GM12878 (cell line): ENCODE data around the gene EEF1A2. TPM values are rescaled to one million over a fixed set of nuclear protein-coding genes. Genes with fewer than 3 reads are reported as not detected.
A peak's percentile ranks its signal among the peaks of the same experiment; 100 is the strongest.

Experiments used
- ATAC-seq: fragments of 200-7000 bp; cut with Tn5 transposase; 3 replicates; pipeline ENCODE4 v1.9.1; 2020; ENCODE audit warnings: mild to moderate bottlenecking, moderate library complexity
- BruUV-seq: library from RNA; stranded (reverse); fragments of 400-500 nt; replicated peaks from 2 replicates; lab custom pipeline; 2021; lab: Mats Ljungman, UMichigan
- CTCF ChIA-PET: fragments of 300-600 bp; sonication (Branson Sonifier 250); formaldehyde crosslinking; extraction: SDS; loops from one replicate; lab custom pipeline; 2021; ENCODE audit warnings: inconsistent platforms; lab: Yijun Ruan, JAX
- POLR2A ChIA-PET: fragments of 350-600 bp; formaldehyde crosslinking; extraction: SDS; loops from one replicate; lab custom pipeline; 2021; ENCODE audit warnings: inconsistent platforms; lab: Charles Lee
- RAD21 ChIA-PET: fragments of 300-600 bp; sonication (Branson Sonifier 250); formaldehyde crosslinking; loops from one replicate; lab custom pipeline; 2023; ENCODE audit warnings: antibody characterized with exemption; ENCODE audit not compliant: unreplicated experiment; lab: Charles Lee
- SMC1A ChIA-PET: fragments of 300-600 bp; sonication (Branson Sonifier 250); formaldehyde crosslinking; loops from one replicate; lab custom pipeline; 2023; ENCODE audit not compliant: unreplicated experiment, uncharacterized antibody; lab: Charles Lee
- DNase-seq: peaks from one replicate; pipeline ENCODE4 v3.0.0-alpha.2; 2011; ENCODE audit warnings: low read depth, low spot score
- FAIRE-seq: peaks from 3 replicates; lab custom pipeline; 2011; peaks lifted over from hg19 to GRCh38; lab: Jason Lieb, UNC
- H2AFZ ChIP-seq: 2 replicates; pipeline ENCODE4 v1.6.0; 2011; ENCODE audit warnings: low read depth, low read length, control low read depth; ENCODE audit not compliant: control insufficient read depth
- H3K27ac ChIP-seq: 2 replicates; pipeline ENCODE4 v1.5.1; 2011; ENCODE audit warnings: control low read depth; ENCODE audit not compliant: control insufficient read depth, insufficient read depth
- H3K27me3 ChIP-seq, 2 experiments: replicated peaks in 1 of 2; 2 replicates each; pipeline versions ENCODE4 v1.6.0 to v1.6.1; 2011; ENCODE audit warnings: low read length in 1 of 2; ENCODE audit not compliant: control insufficient read depth in 2 of 2, insufficient read depth in 2 of 2
- H3K36me3 ChIP-seq, 2 experiments: 2 replicates each; pipeline ENCODE4 v1.5.1; 2011; ENCODE audit warnings: low read length in 1 of 2; ENCODE audit not compliant: control insufficient read depth in 2 of 2, insufficient read depth in 2 of 2
- H3K4me1 ChIP-seq: 2 replicates; pipeline ENCODE4 v1.6.1; 2011; ENCODE audit warnings: mild to moderate bottlenecking, low read length, moderate library complexity, mixed read lengths; ENCODE audit not compliant: control insufficient read depth, insufficient read depth
- H3K4me2 ChIP-seq: 2 replicates; pipeline ENCODE4 v1.6.0; 2011; ENCODE audit warnings: control low read depth; ENCODE audit not compliant: control insufficient read depth, insufficient read depth
- H3K4me3 ChIP-seq: fragments of 200-600 bp; sonication (generic); 2 replicates; pipeline ENCODE4 v1.5.1; 2016
- H3K79me2 ChIP-seq: 2 replicates; pipeline ENCODE4 v1.6.0; 2011; ENCODE audit warnings: low read length; ENCODE audit not compliant: control insufficient read depth, insufficient read depth
- H3K9ac ChIP-seq: 2 replicates; pipeline ENCODE4 v1.8.0; 2011; ENCODE audit warnings: low read length, control low read depth, mixed read lengths; ENCODE audit not compliant: control insufficient read depth, insufficient read depth
- H3K9me3 ChIP-seq: replicated peaks from 3 replicates; pipeline ENCODE4 v1.5.1; 2011; ENCODE audit warnings: mild to moderate bottlenecking, low read length; ENCODE audit not compliant: control insufficient read depth, insufficient read depth
- H4K20me1 ChIP-seq: 2 replicates; pipeline ENCODE4 v1.6.0; 2011; ENCODE audit not compliant: control insufficient read depth, insufficient read depth
- CBFB ChIP-seq: IDR thresholded peaks from 2 replicates; pipeline ENCODE4 v1.6.1; 2016; ENCODE audit warnings: antibody characterized with exemption, low read depth
- FOXM1 ChIP-seq: IDR thresholded peaks from 2 replicates; pipeline ENCODE4 v1.6.1; 2012; ENCODE audit warnings: low read depth, mild to moderate bottlenecking, inconsistent platforms, low read length, moderate library complexity
- JUND ChIP-seq: IDR thresholded peaks from 2 replicates; pipeline ENCODE4 v1.6.1; 2012; ENCODE audit warnings: low read depth, mild to moderate bottlenecking, low read length, improper control_type of control experiment, moderate library complexity
- NBN ChIP-seq: fragments of 450-650 bp; IDR thresholded peaks from 2 replicates; pipeline ENCODE4 v1.6.1; 2016
- RUNX3 ChIP-seq: IDR thresholded peaks from 2 replicates; pipeline ENCODE4 v1.6.1; 2012; ENCODE audit warnings: low read length, inconsistent platforms
- SMAD5 ChIP-seq: IDR thresholded peaks from 2 replicates; pipeline ENCODE4 v1.6.1; 2016; ENCODE audit warnings: antibody characterized with exemption, low read depth
- SP1 ChIP-seq: IDR thresholded peaks from one replicate; pipeline ENCODE4 v1.6.1; 2011; ENCODE audit warnings: low read depth, low read length
- SUPT20H ChIP-seq: IDR thresholded peaks from 2 replicates; pipeline ENCODE4 v1.6.1; 2011; ENCODE audit warnings: low read depth, mild to moderate bottlenecking, low read length, moderate library complexity, borderline replicate concordance; ENCODE audit not compliant: control insufficient read depth
- TARDBP ChIP-seq: IDR thresholded peaks from 2 replicates; pipeline ENCODE4 v1.6.1; 2016; ENCODE audit warnings: borderline replicate concordance
- ZNF207 ChIP-seq: fragments of 450-650 bp; IDR thresholded peaks from 2 replicates; pipeline ENCODE4 v1.6.1; 2014; ENCODE audit warnings: antibody characterized with exemption, mild to moderate bottlenecking, borderline replicate concordance
- WGBS: methylation state at CpG from one replicate; pipeline ENCODE4 v1.1.6; 2016; ENCODE audit warnings: low lambda C conversion rate; ENCODE audit not compliant: insufficient replicate concordance, insufficient coverage; ENCODE audit errors: missing lambda C conversion rate; 5-methylcytosine and 5-hydroxymethylcytosine counted together
- in situ Hi-C: fragments of 300-500 bp; cut with MboI; formaldehyde crosslinking; loops from 9 replicates; pipeline ENCODE4 v1.14.3; 2018; ENCODE audit warnings: mixed read lengths
- intact Hi-C: fragments of 100-400 bp; cut with micrococcal nuclease; formaldehyde crosslinking; loops from one replicate; pipeline ENCODE4 v1.14.2; 2022; ENCODE audit not compliant: unreplicated experiment
- polyA plus RNA-seq, 11 experiments: library from polyadenylated mRNA; depleted of rRNA in 4 of 11; unstranded in 6 of 11; stranded (reverse) in 5 of 11; fragments of >200 nt; fragmentation: Nextera tagmentation in 4 of 11; fragmentation: Illumina TruSeq in 1 of 11; extraction: Ambion mirVana in 4 of 11; extraction: Trizol in 1 of 11; gene quantifications; 1 replicate in 1 of 11; 2 replicates in 10 of 11; pipeline versions ENCODE4 v1.2.1 to v1.2.3, GENCODE V29; 2011 to 2016; ENCODE audit warnings: inconsistent platforms in 2 of 11, missing spikeins in 2 of 11, low read depth in 1 of 11
- total RNA-seq, 4 experiments: library from RNA; depleted of rRNA in 3 of 4; stranded (reverse); fragments of >200 nt in 3 of 4; fragmentation: Illumina TruSeq in 1 of 4; extraction: Trizol in 1 of 4; gene quantifications; 2 replicates each; pipeline versions ENCODE4 v1.2.1 to v1.2.3, GENCODE V29; 2013 to 2021
- TF ChIP-seq, protein P1 (sequence below): fragments of 450-650 bp; IDR thresholded peaks from 2 replicates; pipeline ENCODE4 v1.6.1; 2017; ENCODE audit warnings: antibody characterized with exemption, mild to moderate bottlenecking, moderate library complexity
- TF ChIP-seq, protein P2 (sequence below): IDR thresholded peaks from 2 replicates; pipeline ENCODE4 v1.6.1; 2012; ENCODE audit warnings: low read depth, low read length, improper control_type of control experiment
- TF ChIP-seq, protein P3 (sequence below): fragments of 450-650 bp; IDR thresholded peaks from 2 replicates; pipeline ENCODE4 v1.6.1; 2014; ENCODE audit warnings: mild to moderate bottlenecking
- TF ChIP-seq, protein P4 (sequence below), 3 experiments: IDR thresholded peaks in 2 of 3; conservative IDR thresholded peaks in 1 of 3; 2 replicates each; pipeline ENCODE4 v1.5.1; 2011; ENCODE audit warnings: low read depth in 3 of 3, low read length in 3 of 3, mild to moderate bottlenecking in 3 of 3, control low read depth in 2 of 3, moderate library complexity in 2 of 3, inconsistent platforms in 1 of 3, mixed read lengths in 1 of 3; ENCODE audit not compliant: control insufficient read depth in 2 of 3, insufficient read depth in 1 of 3; ENCODE audit errors: extremely low read depth in 1 of 3
- TF ChIP-seq, protein P5 (sequence below): IDR thresholded peaks from 2 replicates; pipeline ENCODE4 v1.6.1; 2011; ENCODE audit warnings: borderline replicate concordance, low read depth, mild to moderate bottlenecking, moderate library complexity, low read length; ENCODE audit not compliant: insufficient read depth, poor library complexity, severe bottlenecking

EEF1A2 gene
- total and polyA plus RNA-seq, 10 of the 15 experiments (the other 5 are each of a cell fraction or from before 2014, with no cell fraction given): 0.56 TPM; not detected in 9

DNA sequence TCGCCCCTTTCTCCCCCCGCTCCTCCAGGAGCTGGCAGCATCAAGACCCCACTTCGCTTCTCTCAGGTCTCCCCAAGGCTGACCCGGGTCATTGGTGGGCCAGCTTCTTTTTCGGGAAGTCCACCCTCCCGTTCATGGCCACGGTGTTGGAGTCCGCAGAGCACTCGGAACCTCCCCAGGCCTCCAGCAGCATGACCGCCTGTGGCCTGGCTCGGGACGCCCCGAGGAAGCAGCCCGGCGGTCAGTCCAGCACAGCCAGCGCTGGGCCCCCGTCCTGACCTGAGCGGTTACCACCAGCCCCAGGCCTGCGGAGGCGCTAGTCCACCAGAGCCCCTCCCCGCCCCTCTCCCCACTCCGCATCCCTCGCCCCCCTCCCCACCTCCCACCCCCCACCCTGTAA lies 22.7 kb upstream of the EEF1A2 start:
- H3K27ac ChIP-seq: peak overlapping the region; percentile 58; the same call in 1 of the 2 replicates
- ChIA-PET POLR2A (interaction anchor here (0.6 to 3.8 kb wide), 10 partner anchors 8 to 220 kb away, joined by 3 to 33 read pairs (median 3); partner anchors contain the start of genes HELZ2 and PTK6), RAD21 (interaction anchor here (2.4 kb wide), 1 partner anchor 16 kb away, joined by 20 read pairs; the partner anchor contains the start of gene PTK6), SMC1A (interaction anchor here (1.2 kb wide), 1 partner anchor 80 kb away, joined by 7 read pairs; no protein-coding TSS in a partner anchor), CTCF (interaction anchor here (0.6 to 2.1 kb wide), 5 partner anchors 16 to 517 kb away, joined by 3 to 10 read pairs (median 3); partner anchors contain the start of genes PTK6 and RTEL1)
- no TSS peak for BruUV-seq
- H3K4me1 ChIP-seq: peaks cover 4% of the 10 kb centered on the region
- in situ Hi-C loops (no loop called here), intact Hi-C loops (no loop called here)
- H3K4me3 ChIP-seq: peak overlapping the region; percentile 86
- no peak for ATAC-seq
- FAIRE-seq: no peak
- H4K20me1 ChIP-seq: no peaks in the 10 kb centered on the region
- H2AFZ ChIP-seq: no peak overlapping the region
- WGBS: 89% methylated on average over 20 of the region's 23 CpGs
- no peak for DNase-seq
- H3K9me3 ChIP-seq: peaks cover 4% of the 10 kb centered on the region; the same call in 2 of the 3 replicates
- H3K27me3 ChIP-seq: no peaks in the 10 kb centered on the region
- peak overlapping the region; percentile 99 for H3K4me2 ChIP-seq
- H3K79me2 ChIP-seq: peaks cover 8% of the 10 kb centered on the region
- peak overlapping the region; percentile 80 for H3K9ac ChIP-seq
- H3K36me3 ChIP-seq: peaks cover 0 to 2% of the 10 kb centered on the region in 2 experiments; a peak in 1 of 4 replicates
- TF ChIP-seq NBN (no peak), SMAD5 (no peak), SP1 (no peak), CBFB (no peak), ZNF207 (no peak), JUND (no peak), TARDBP (no peak), FOXM1 (no peak), SUPT20H (no peak), RUNX3 (no peak)
- TF ChIP-seq, protein P1, sequence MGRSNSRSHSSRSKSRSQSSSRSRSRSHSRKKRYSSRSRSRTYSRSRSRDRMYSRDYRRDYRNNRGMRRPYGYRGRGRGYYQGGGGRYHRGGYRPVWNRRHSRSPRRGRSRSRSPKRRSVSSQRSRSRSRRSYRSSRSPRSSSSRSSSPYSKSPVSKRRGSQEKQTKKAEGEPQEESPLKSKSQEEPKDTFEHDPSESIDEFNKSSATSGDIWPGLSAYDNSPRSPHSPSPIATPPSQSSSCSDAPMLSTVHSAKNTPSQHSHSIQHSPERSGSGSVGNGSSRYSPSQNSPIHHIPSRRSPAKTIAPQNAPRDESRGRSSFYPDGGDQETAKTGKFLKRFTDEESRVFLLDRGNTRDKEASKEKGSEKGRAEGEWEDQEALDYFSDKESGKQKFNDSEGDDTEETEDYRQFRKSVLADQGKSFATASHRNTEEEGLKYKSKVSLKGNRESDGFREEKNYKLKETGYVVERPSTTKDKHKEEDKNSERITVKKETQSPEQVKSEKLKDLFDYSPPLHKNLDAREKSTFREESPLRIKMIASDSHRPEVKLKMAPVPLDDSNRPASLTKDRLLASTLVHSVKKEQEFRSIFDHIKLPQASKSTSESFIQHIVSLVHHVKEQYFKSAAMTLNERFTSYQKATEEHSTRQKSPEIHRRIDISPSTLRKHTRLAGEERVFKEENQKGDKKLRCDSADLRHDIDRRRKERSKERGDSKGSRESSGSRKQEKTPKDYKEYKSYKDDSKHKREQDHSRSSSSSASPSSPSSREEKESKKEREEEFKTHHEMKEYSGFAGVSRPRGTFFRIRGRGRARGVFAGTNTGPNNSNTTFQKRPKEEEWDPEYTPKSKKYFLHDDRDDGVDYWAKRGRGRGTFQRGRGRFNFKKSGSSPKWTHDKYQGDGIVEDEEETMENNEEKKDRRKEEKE: no peak
- TF ChIP-seq, protein P2, sequence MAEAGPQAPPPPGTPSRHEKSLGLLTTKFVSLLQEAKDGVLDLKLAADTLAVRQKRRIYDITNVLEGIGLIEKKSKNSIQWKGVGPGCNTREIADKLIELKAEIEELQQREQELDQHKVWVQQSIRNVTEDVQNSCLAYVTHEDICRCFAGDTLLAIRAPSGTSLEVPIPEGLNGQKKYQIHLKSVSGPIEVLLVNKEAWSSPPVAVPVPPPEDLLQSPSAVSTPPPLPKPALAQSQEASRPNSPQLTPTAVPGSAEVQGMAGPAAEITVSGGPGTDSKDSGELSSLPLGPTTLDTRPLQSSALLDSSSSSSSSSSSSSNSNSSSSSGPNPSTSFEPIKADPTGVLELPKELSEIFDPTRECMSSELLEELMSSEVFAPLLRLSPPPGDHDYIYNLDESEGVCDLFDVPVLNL: no peak
- TF ChIP-seq, protein P3, sequence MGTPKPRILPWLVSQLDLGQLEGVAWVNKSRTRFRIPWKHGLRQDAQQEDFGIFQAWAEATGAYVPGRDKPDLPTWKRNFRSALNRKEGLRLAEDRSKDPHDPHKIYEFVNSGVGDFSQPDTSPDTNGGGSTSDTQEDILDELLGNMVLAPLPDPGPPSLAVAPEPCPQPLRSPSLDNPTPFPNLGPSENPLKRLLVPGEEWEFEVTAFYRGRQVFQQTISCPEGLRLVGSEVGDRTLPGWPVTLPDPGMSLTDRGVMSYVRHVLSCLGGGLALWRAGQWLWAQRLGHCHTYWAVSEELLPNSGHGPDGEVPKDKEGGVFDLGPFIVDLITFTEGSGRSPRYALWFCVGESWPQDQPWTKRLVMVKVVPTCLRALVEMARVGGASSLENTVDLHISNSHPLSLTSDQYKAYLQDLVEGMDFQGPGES: no peak
- TF ChIP-seq, protein P4, sequence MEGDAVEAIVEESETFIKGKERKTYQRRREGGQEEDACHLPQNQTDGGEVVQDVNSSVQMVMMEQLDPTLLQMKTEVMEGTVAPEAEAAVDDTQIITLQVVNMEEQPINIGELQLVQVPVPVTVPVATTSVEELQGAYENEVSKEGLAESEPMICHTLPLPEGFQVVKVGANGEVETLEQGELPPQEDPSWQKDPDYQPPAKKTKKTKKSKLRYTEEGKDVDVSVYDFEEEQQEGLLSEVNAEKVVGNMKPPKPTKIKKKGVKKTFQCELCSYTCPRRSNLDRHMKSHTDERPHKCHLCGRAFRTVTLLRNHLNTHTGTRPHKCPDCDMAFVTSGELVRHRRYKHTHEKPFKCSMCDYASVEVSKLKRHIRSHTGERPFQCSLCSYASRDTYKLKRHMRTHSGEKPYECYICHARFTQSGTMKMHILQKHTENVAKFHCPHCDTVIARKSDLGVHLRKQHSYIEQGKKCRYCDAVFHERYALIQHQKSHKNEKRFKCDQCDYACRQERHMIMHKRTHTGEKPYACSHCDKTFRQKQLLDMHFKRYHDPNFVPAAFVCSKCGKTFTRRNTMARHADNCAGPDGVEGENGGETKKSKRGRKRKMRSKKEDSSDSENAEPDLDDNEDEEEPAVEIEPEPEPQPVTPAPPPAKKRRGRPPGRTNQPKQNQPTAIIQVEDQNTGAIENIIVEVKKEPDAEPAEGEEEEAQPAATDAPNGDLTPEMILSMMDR (IDR thresholded peaks at IDR 0.05 in 2 of 3, conservative IDR thresholded peaks at IDR 0.05 in 1 of 3; ENCODE audit: control insufficient read depth in 2 of 3, extremely low read depth in 1 of 3, insufficient read depth in 1 of 3, low read depth in 3 of 3, low read length in 3 of 3): no peak
- TF ChIP-seq, protein P5, sequence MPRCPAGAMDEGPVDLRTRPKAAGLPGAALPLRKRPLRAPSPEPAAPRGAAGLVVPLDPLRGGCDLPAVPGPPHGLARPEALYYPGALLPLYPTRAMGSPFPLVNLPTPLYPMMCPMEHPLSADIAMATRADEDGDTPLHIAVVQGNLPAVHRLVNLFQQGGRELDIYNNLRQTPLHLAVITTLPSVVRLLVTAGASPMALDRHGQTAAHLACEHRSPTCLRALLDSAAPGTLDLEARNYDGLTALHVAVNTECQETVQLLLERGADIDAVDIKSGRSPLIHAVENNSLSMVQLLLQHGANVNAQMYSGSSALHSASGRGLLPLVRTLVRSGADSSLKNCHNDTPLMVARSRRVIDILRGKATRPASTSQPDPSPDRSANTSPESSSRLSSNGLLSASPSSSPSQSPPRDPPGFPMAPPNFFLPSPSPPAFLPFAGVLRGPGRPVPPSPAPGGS: no peak
